ENCODE measurements around the gene C3AR1. TPM values are rescaled to one million over a fixed set of nuclear protein-coding genes. Genes with fewer than 3 reads are reported as not detected.

The C3AR1 gene
- total RNA-seq, 2 experiments from 2014 or later = 1.4 TPM

DNA sequence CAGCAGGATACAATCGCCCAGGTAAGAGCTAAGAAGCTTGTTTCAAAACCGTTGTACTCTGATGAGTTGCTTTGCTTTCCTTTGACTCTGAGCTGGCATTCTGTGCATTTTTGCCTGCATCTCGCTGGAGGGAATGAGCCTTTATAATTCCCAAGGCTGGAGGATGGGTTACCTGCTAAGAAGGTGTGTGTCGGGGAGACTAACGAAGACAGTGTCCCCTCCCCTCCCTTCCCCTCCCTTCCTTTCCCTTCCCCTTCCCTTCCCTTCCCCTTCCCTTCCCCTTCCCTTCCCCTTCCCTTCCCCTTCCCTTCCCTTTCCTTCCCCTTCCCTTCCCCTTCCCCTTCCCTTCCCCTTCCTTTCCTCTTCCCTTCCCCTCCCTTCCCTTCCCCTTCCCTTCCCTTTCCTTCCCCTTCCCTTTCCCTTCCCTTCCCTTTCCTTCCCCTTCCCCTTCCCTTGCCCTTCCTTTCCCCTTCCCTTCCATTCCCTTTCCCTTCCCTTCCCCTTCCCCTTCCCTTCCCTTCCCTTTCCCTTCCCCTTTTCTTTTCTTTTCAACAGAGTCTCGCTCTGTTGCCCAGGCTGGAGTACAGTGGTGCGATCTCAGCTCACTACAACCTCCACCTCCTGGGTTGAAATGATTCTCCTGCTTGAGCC lies 15.4 kb downstream of the C3AR1 start:
- DNase-seq (no peak), ATAC-seq (ENCODE audit: poor library complexity) (no peak)
- intact Hi-C loops (cut with DNase I, micrococcal nuclease) = no loop called here
- Histone ChIP-seq H3K36me3 (ENCODE audit: insufficient read depth, low read length) (peaks cover 76% of the 10 kb centered on the region), H3K4me3 (ENCODE audit: low read length) (no peak overlapping the region), H3K9me3 (ENCODE audit: control insufficient read depth in 1 of 2, insufficient read depth in 1 of 2, low read length in 2 of 2) (no peaks in the 10 kb centered on the region), H3K4me1 (ENCODE audit: insufficient read depth, low read length) (no peaks in the 10 kb centered on the region), H3K27me3 (ENCODE audit: control insufficient read depth in 1 of 2, insufficient read depth in 2 of 2, low read length in 2 of 2) (no peaks in the 10 kb centered on the region), H3K27ac (ENCODE audit: low read depth in 1 of 2, low read length in 2 of 2) (no peak overlapping the region)
- TF ChIP-seq, protein P1, sequence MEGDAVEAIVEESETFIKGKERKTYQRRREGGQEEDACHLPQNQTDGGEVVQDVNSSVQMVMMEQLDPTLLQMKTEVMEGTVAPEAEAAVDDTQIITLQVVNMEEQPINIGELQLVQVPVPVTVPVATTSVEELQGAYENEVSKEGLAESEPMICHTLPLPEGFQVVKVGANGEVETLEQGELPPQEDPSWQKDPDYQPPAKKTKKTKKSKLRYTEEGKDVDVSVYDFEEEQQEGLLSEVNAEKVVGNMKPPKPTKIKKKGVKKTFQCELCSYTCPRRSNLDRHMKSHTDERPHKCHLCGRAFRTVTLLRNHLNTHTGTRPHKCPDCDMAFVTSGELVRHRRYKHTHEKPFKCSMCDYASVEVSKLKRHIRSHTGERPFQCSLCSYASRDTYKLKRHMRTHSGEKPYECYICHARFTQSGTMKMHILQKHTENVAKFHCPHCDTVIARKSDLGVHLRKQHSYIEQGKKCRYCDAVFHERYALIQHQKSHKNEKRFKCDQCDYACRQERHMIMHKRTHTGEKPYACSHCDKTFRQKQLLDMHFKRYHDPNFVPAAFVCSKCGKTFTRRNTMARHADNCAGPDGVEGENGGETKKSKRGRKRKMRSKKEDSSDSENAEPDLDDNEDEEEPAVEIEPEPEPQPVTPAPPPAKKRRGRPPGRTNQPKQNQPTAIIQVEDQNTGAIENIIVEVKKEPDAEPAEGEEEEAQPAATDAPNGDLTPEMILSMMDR (IDR thresholded peaks at IDR 0.05) = no peak
- H3K36me3 Mint-ChIP-seq (ENCODE audit: low read depth) = peaks cover 97% of the 10 kb centered on the region
- H3K27me3 Mint-ChIP-seq = no peaks in the 10 kb centered on the region
- CTCF ChIA-PET = interaction anchor here (1.0 kb wide), 1 partner anchor 27 kb away, joined by 4 read pairs; no protein-coding TSS in a partner anchor
- POLR2A ChIA-PET = interaction anchor here (1.1 to 1.7 kb wide), 2 partner anchors 12 to 15 kb away, joined by 4 read pairs; partner anchors contain the start of gene C3AR1
- peaks cover 10% of the 10 kb centered on the region for H3K4me1 Mint-ChIP-seq (ENCODE audit: low read depth)
- no peak overlapping the region for H3K27ac Mint-ChIP-seq
- no peak overlapping the region for H3K4me3 Mint-ChIP-seq
- H3K9me3 Mint-ChIP-seq = no peaks in the 10 kb centered on the region

DNA sequence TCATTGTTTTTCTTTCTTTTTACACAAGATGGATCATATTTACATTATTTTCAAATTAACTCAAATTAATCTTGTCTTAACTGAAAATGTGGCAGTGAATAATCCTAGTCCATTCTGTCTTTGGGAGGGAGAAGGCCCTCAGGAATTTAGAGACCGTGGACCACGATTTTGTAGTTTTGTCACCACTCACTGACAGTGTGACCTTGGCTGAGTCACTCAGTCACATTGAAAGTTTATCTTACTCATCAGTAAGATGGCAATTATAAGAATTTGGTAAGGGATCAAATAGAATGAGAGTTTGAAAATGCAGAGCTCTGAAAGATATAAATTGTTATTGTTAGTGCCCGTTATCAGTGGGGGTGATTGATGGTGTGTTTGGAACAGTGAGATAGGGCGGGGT lies 17.3 kb downstream of the C3AR1 start:
- Mint-ChIP-seq H3K27ac (no peak overlapping the region), H3K9me3 (no peaks in the 10 kb centered on the region), H3K36me3 (ENCODE audit: low read depth) (peaks cover 95% of the 10 kb centered on the region), H3K4me1 (ENCODE audit: low read depth) (peaks cover 10% of the 10 kb centered on the region), H3K27me3 (no peaks in the 10 kb centered on the region), H3K4me3 (no peak overlapping the region)
- DNase-seq = no peak
- Histone ChIP-seq H3K27me3 (ENCODE audit: control insufficient read depth in 1 of 2, insufficient read depth in 2 of 2, low read length in 2 of 2) (no peaks in the 10 kb centered on the region), H3K9me3 (ENCODE audit: control insufficient read depth in 1 of 2, insufficient read depth in 1 of 2, low read length in 2 of 2) (no peaks in the 10 kb centered on the region), H3K36me3 (ENCODE audit: insufficient read depth, low read length) (peaks cover 83% of the 10 kb centered on the region), H3K27ac (ENCODE audit: low read depth in 1 of 2, low read length in 2 of 2) (no peak overlapping the region), H3K4me3 (ENCODE audit: low read length) (no peak overlapping the region), H3K4me1 (ENCODE audit: insufficient read depth, low read length) (no peaks in the 10 kb centered on the region)
- ATAC-seq (ENCODE audit: poor library complexity) = no peak
- CTCF ChIA-PET = interaction anchor here (1.2 kb wide), 2 partner anchors 29 to 115 kb away, joined by 3 to 4 read pairs; no protein-coding TSS in a partner anchor
- POLR2A ChIA-PET = interaction anchor here (1.4 kb wide), 1 partner anchor 29 kb away, joined by 6 read pairs; no protein-coding TSS in a partner anchor
- TF ChIP-seq, protein P1 (IDR thresholded peaks at IDR 0.05) = no peak
- intact Hi-C loops (cut with DNase I, micrococcal nuclease) = no loop called here

DNA sequence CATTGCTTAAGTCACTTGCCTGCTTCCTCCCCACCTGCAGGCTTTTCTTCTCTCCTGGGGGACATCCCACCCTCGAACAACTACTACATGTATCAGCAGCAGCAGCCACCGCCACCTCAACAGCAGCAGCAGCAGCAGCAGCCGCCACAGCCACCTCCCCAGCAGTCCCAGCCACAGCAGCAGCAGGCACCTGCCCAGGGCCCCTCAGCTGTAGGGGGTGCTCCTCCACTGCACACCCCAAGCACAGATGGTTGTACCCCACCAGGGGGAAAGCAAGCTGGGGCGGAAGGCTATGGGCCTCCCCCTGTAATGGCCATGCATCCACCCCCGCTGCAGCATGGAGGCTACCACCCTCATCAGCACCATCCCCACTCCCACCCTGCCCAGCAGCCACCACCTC lies 18.3 kb downstream of the C3AR1 start:
- Histone ChIP-seq H3K36me3 (ENCODE audit: insufficient read depth, low read length) (peaks cover 80% of the 10 kb centered on the region), H3K9me3 (ENCODE audit: control insufficient read depth in 1 of 2, insufficient read depth in 1 of 2, low read length in 2 of 2) (no peaks in the 10 kb centered on the region), H3K4me3 (ENCODE audit: low read length) (no peak overlapping the region), H3K27ac (ENCODE audit: low read depth in 1 of 2, low read length in 2 of 2) (no peak overlapping the region), H3K27me3 (ENCODE audit: control insufficient read depth in 1 of 2, insufficient read depth in 2 of 2, low read length in 2 of 2) (no peaks in the 10 kb centered on the region), H3K4me1 (ENCODE audit: insufficient read depth, low read length) (no peaks in the 10 kb centered on the region)
- Mint-ChIP-seq H3K27me3 (no peaks in the 10 kb centered on the region), H3K36me3 (ENCODE audit: low read depth) (peaks cover 95% of the 10 kb centered on the region), H3K4me3 (no peak overlapping the region), H3K27ac (no peak overlapping the region), H3K9me3 (no peaks in the 10 kb centered on the region), H3K4me1 (ENCODE audit: low read depth) (peaks cover 10% of the 10 kb centered on the region)
- no peak for DNase-seq
- ChIA-PET POLR2A (interaction anchor here (1.4 kb wide), 1 partner anchor 31 kb away, joined by 6 read pairs; no protein-coding TSS in a partner anchor), CTCF (interaction anchor here (1.2 kb wide), 2 partner anchors 30 to 114 kb away, joined by 3 to 4 read pairs; no protein-coding TSS in a partner anchor)
- intact Hi-C loops (cut with DNase I, micrococcal nuclease) = no loop called here
- TF ChIP-seq, protein P1 (IDR thresholded peaks at IDR 0.05) = no peak
- ATAC-seq (ENCODE audit: poor library complexity) = no peak

Data from CD4-positive, alpha-beta T cell (primary cell).